GM19099 (cell line): ENCODE results near the gene YEATS4.

Experiments
- POLR2A ChIP-seq: IDR thresholded peaks from 3 replicates; pipeline ENCODE4 v1.6.1; 2011; ENCODE audit warnings: low read depth; ENCODE audit not compliant: insufficient read length; ENCODE audit errors: extremely low read depth

YEATS4 gene

GRCh38 chr12:69397978-69398377 is 38.4 kb downstream of the YEATS4 start:
- TF ChIP-seq POLR2A = no peak

- TF ChIP-seq POLR2A = no peak
Observed at GRCh38 chr12:69401940-69402339, 42.4 kb downstream of the YEATS4 start.

DNA sequence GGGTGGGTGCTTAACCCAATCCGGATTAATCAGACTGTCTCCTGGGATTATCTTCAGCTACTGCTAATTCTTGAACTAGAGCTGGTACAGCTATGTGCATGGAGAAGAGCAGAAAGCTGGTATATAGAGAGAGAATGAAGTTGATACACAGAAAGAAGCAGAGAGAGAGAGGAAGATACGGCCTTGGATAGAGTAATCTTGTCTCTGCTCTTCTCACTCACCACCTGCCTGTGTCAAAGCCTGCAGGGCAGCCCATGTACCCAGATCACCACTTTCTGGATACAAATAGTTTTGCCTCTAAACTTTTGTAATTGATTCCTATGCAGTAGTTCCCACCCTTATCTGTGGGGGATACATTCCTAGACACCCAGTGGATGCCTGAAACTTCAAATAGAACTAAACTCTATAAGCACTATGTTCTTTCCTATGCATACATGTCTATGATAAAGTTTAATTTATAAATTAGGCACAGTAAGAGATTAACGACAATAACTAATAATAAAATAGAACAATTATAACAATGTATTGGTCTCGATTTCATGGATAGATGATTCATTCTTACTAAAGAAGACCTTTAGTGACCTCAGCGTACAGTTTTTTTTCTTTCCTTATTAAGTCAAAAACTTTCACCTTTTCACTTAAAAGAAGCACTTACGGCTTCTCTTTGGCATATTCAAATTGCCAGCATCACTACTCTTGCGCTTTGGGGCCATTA is 45.5 kb downstream of the YEATS4 start:
- TF ChIP-seq POLR2A = no peak

DNA sequence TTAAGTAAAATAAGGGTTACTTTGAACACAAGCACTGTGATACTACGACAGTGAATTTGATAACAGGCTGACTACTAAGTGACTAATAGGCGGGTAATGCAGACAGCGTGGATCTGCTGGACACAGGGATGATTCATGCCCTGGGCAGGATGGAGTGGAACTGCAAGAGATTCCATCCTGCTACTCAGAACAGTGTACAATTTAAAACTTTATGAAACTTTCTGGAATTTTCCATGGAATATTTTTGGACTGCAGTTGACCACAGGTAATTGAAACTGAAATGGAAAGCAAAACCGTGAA is 46.0 kb downstream of the YEATS4 start:
- TF ChIP-seq POLR2A = no peak

- TF ChIP-seq POLR2A = no peak
Observed at GRCh38 chr12:69406217-69406616, 46.7 kb downstream of the YEATS4 start.

GRCh38 chr12:69410571-69410970 is 51.0 kb downstream of the YEATS4 start:
- no peak for TF ChIP-seq POLR2A

- no peak for TF ChIP-seq POLR2A
Observed at GRCh38 chr12:69412655-69413054, 53.1 kb downstream of the YEATS4 start.

GRCh38 chr12:69415471-69416275 is 56.1 kb downstream of the YEATS4 start:
- no peak for TF ChIP-seq POLR2A

- no peak for TF ChIP-seq POLR2A
Observed at GRCh38 chr12:69417231-69417630, 57.7 kb downstream of the YEATS4 start.

- TF ChIP-seq POLR2A = no peak
Observed at GRCh38 chr12:69417741-69418167, 58.2 kb downstream of the YEATS4 start.

DNA sequence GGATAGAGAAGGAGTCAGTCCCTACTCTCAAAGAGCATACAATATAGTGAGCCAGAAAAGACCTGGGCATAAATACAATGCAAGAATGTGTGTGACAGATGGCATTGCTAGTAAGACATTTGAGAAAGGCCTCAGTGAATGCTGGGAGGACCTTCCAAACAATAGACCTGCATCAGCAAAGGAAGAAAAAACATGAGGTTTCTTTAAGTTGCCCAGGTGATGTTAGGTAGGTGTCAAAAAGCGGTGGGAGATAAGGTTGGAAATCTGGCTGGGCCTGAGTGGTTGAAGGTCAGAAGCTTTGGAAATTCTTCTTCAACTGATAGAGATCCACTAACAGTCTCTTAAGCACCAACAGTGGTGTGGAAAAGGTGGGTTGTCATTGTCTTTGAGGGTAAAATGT is 60.2 kb downstream of the YEATS4 start:
- no peak for TF ChIP-seq POLR2A

- TF ChIP-seq POLR2A = no peak
Observed at GRCh38 chr12:69421548-69421947, 62.0 kb downstream of the YEATS4 start.

DNA sequence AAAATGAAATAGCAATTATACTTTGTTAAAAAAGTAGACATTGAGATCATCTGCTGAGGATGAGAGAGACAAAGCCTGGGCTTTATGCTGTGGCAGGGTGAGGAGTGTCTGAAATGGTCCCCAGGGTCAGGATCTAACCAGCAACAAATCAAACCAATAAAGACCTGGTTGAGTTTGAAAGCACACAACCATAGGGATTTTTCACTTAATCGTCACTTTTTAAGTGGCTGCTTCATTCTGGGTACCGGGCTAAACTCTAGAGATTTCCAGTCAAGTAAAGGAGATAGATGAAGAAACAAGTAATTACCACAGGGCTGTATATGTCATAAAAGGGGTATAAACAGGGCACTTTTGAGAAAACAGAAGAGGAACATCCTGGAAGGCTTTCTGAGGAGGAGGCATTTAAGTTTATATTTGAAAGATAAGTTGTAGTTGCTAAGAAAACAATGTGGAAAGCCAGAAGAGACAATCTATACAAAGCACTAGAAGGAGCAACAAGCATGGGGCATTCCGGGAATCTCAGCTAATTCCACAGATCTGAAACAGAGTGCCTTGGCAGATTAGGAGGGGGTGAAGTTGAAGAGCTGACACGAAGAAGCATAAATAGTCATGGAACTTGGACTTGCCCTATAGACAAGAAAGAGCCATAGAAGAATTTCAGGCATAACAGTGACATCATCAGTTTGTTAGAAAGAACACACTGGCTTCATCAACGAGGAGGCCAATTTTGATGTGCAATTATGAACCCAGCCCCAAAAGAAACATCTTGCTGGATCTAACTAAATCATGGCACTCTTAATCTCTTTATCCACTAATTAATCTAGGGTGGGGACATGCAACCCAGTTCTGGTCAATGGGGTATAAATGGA is 63.7 kb downstream of the YEATS4 start:
- TF ChIP-seq POLR2A = no peak

- TF ChIP-seq POLR2A = no peak
Observed at GRCh38 chr12:69425417-69425816, 65.9 kb downstream of the YEATS4 start.

GRCh38 chr12:69428351-69429073 is 69.0 kb downstream of the YEATS4 start:
- no peak for TF ChIP-seq POLR2A
